Astrocyte of the spinal cord (primary cell): Measurements from ENCODE around the gene FBXO21.
"Not testable (repeated sequence)": the region's sequence is repeated elsewhere in the genome, so short reads cannot be mapped to it uniquely, and the experiment has no call there.

Experiments
- DNase-seq: peaks from one replicate; pipeline ENCODE4 v3.0.0; 2011; ENCODE audit warnings: low read depth, low spot score
- H3K4me3 ChIP-seq: 2 replicates; pipeline ENCODE4 v1.5.1; 2011; ENCODE audit warnings: low read depth, mild to moderate bottlenecking, low read length, moderate library complexity
- in situ Hi-C: cut with HindIII; loops from 2 replicates; pipeline ENCODE4 v1.10.0; 2017; ENCODE audit warnings: low sequenced_read_pairs
- TF ChIP-seq, protein P1 (sequence below): IDR thresholded peaks from 2 replicates; pipeline ENCODE4 v1.5.1; 2012; ENCODE audit warnings: low read depth, mild to moderate bottlenecking, low read length, inconsistent platforms

Gene FBXO21

DNA sequence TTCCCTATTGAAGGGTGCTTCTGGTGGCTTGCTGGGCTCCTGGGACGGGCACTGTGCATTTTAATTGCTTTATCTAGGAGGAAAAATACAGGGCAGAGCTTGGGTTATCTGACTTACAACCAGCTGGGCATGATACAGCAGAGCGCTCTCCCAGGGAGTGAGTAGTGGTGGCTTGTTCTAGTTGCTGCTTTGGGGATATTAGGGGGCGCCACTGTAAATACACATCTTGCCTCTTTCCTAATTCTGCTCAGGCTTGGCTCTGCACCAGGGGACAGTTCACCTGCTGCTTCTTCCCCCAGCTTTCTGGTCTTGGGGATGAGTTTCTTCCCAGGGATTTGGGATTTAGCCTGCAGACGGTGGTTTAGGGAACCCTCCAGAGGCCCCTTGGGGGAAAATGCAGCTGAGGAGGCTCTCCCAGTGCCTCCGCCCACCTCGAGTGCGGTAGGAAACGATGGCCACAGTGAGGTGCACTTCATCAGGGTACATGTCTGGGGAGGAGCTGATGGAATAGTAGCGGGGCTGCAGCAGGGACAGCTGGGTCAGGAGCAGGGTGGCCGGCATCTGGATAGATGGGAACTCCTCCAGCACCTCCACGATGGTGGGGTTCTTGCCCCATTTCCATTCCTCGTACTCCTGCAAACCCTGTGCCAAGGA is 36.9 kb upstream of the FBXO21 start:
- no peak overlapping the region for H3K4me3 ChIP-seq
- TF ChIP-seq, protein P1, sequence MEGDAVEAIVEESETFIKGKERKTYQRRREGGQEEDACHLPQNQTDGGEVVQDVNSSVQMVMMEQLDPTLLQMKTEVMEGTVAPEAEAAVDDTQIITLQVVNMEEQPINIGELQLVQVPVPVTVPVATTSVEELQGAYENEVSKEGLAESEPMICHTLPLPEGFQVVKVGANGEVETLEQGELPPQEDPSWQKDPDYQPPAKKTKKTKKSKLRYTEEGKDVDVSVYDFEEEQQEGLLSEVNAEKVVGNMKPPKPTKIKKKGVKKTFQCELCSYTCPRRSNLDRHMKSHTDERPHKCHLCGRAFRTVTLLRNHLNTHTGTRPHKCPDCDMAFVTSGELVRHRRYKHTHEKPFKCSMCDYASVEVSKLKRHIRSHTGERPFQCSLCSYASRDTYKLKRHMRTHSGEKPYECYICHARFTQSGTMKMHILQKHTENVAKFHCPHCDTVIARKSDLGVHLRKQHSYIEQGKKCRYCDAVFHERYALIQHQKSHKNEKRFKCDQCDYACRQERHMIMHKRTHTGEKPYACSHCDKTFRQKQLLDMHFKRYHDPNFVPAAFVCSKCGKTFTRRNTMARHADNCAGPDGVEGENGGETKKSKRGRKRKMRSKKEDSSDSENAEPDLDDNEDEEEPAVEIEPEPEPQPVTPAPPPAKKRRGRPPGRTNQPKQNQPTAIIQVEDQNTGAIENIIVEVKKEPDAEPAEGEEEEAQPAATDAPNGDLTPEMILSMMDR = no peak
- no peak for DNase-seq
- in situ Hi-C loops = no loop called here

GRCh38 chr12:117226505-117226904 is 36.2 kb upstream of the FBXO21 start:
- TF ChIP-seq, protein P1 = no peak
- no peak for DNase-seq
- H3K4me3 ChIP-seq = no peak overlapping the region
- in situ Hi-C loops = no loop called here

GRCh38 chr12:117225179-117225578 is 34.9 kb upstream of the FBXO21 start:
- in situ Hi-C loops = no loop called here
- no peak overlapping the region for H3K4me3 ChIP-seq
- DNase-seq = no peak
- TF ChIP-seq, protein P1 = no peak

GRCh38 chr12:117220947-117221346 is 30.7 kb upstream of the FBXO21 start:
- in situ Hi-C loops, DNase-seq, H3K4me3 ChIP-seq: not testable (repeated sequence)

- in situ Hi-C loops = no loop called here
- TF ChIP-seq, protein P1 = no peak
- H3K4me3 ChIP-seq = no peak overlapping the region
These were observed 27.9 kb upstream of the FBXO21 start for GRCh38 chr12:117218149-117218548.

GRCh38 chr12:117216686-117217085 is 26.4 kb upstream of the FBXO21 start:
- in situ Hi-C loops = no loop called here
- TF ChIP-seq, protein P1 = no peak
- DNase-seq = no peak
- no peak overlapping the region for H3K4me3 ChIP-seq

More at GRCh38 chr12:117218149-117218548, 27.9 kb upstream of the FBXO21 start:
- DNase-seq = no peak

DNA sequence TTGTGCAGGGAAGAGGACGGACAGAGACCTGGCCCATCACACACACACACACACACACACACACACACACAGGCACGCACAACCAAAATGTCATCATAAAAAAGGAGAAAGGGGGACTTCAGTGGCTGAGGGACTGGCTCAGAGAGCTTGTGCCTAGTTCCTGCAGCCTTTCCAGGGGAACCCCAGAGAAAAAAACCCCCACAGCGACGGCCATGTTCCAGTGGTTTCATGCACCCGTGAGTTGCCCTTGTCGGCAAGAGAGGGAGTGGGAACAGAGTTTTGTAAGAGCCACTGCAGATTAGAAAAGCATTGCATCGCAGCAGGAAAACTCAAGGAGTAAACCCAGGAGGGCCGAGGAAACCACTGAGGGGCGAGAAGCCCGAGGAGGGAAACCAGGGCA is 24.5 kb upstream of the FBXO21 start:
- in situ Hi-C loops = no loop called here
- H3K4me3 ChIP-seq = no peak overlapping the region
- no peak for DNase-seq
- TF ChIP-seq, protein P1 = no peak
